ENCODE data around the gene EIF4G3.
A peak's percentile ranks its signal among the peaks of the same experiment; 100 is the strongest.

EIF4G3 gene

GRCh38 chr1:21022279-21023040, 154.2 kb downstream of the EIF4G3 start:
- peak; percentile 97 for ATAC-seq (replicated peaks; ENCODE audit: extremely low read depth, poor library complexity, severe bottlenecking)

DNA sequence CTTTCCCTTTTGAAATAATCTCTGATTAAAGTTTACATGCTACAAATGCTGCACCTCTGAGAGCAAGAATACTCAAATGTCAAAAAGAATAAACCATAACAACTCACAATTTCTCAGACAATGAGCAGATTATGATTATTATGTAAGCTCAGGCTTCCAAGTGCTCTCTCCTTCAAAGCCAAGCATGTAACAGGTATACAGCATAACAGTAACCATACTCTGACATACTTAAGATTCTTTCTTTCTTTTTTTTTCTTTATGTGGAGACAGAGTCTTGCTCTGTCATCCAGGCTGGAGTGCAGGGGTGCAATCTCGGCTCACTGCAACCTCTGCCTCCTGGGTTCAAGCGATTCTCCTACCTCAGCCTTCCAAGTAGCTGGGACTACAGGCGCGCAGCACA, 155.4 kb downstream of the EIF4G3 start:
- Mint-ChIP-seq H3K4me3 (no peak overlapping the region), H3K9me3 (no peaks in the 10 kb centered on the region), H3K27me3 (no peaks in the 10 kb centered on the region), H3K27ac (ENCODE audit: low read depth) (peak overlapping the region; percentile 90), H3K4me1 (peaks cover 22% of the 10 kb centered on the region), H3K36me3 (ENCODE audit: insufficient read depth) (peaks cover 3% of the 10 kb centered on the region)
- no peak for DNase-seq (ENCODE audit: low spot score in 2 of 2)
- ATAC-seq (replicated peaks; ENCODE audit: extremely low read depth, poor library complexity, severe bottlenecking), result no peak

More at GRCh38 chr1:21022279-21023040, 154.2 kb downstream of the EIF4G3 start:
- H3K9me3 Mint-ChIP-seq, result no peaks in the 10 kb centered on the region
- peaks cover 23% of the 10 kb centered on the region for H3K4me1 Mint-ChIP-seq
- H3K27me3 Mint-ChIP-seq, result no peaks in the 10 kb centered on the region
- peak overlapping the region; percentile 90 for H3K27ac Mint-ChIP-seq (ENCODE audit: low read depth)
- peak overlapping the region; percentile 54 for H3K4me3 Mint-ChIP-seq
- H3K36me3 Mint-ChIP-seq (ENCODE audit: insufficient read depth), result peaks cover 3% of the 10 kb centered on the region
- peak in 1 of 2 donors; percentile 30 for DNase-seq (ENCODE audit: low spot score in 2 of 2)

GRCh38 chr1:21020151-21020550, 156.5 kb downstream of the EIF4G3 start:
- H3K4me1 Mint-ChIP-seq, result peaks cover 18% of the 10 kb centered on the region
- peaks cover 3% of the 10 kb centered on the region for H3K36me3 Mint-ChIP-seq (ENCODE audit: insufficient read depth)
- H3K4me3 Mint-ChIP-seq, result no peak overlapping the region
- no peak for ATAC-seq (replicated peaks; ENCODE audit: extremely low read depth, poor library complexity, severe bottlenecking)
- no peak overlapping the region for H3K27ac Mint-ChIP-seq (ENCODE audit: low read depth)
- H3K9me3 Mint-ChIP-seq, result no peaks in the 10 kb centered on the region
- DNase-seq (ENCODE audit: low spot score in 2 of 2), result no peak
- H3K27me3 Mint-ChIP-seq, result no peaks in the 10 kb centered on the region

DNA sequence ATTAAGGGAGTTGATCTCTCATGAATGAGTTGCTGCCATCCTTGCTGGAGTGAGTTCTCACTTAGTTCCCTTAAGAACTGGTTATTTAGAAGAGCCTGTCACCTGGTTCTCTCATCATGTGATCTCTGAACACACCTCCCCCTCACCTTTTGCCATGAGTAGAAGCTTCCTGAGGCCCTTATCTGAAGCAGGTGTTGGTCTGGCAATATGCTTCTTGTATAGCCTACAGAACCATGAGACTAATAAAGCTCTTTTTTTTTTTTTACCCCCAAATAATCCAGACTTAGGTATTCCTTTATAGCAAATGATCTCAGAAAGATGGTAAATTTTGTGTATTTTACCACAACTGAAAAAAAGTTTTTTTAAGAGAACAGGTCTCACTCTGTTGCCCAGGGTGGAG, 158.0 kb downstream of the EIF4G3 start:
- H3K27me3 Mint-ChIP-seq, result no peaks in the 10 kb centered on the region

DNA sequence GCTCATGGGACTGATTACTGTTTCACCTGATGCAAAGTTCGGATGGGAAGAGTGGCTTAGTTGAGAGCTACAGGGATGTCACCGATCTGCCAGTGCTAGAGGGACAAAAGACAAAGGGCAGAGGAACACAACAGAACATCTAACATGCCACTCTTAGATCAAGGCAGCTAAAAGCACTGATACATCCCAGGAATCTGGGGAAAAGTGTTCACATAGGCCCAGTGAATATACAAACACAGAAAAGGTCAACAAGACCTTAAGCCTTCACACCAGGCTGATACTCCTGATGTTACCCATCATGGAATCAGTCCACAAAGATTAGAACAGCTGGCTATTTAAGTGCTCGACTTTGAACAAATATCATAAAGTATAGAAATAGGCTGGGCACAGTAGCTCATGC, 163.2 kb downstream of the EIF4G3 start:
- H3K9me3 Mint-ChIP-seq, result no peaks in the 10 kb centered on the region
- no peak overlapping the region for H3K27ac Mint-ChIP-seq (ENCODE audit: low read depth)
- ATAC-seq (replicated peaks; ENCODE audit: extremely low read depth, poor library complexity, severe bottlenecking) (no peak), DNase-seq (ENCODE audit: low spot score in 2 of 2) (no peak)
- no peak overlapping the region for H3K4me3 Mint-ChIP-seq
- H3K36me3 Mint-ChIP-seq (ENCODE audit: insufficient read depth), result peaks cover 4% of the 10 kb centered on the region
- no peaks in the 10 kb centered on the region for H3K27me3 Mint-ChIP-seq
- H3K4me1 Mint-ChIP-seq, result peaks cover 21% of the 10 kb centered on the region

More for the DNA sequence above, 158.0 kb downstream of the EIF4G3 start:
- Mint-ChIP-seq H3K4me1 (peaks cover 22% of the 10 kb centered on the region), H3K9me3 (no peaks in the 10 kb centered on the region), H3K4me3 (no peak overlapping the region), H3K27ac (ENCODE audit: low read depth) (no peak overlapping the region), H3K36me3 (ENCODE audit: insufficient read depth) (peaks cover 3% of the 10 kb centered on the region)
- DNase-seq (ENCODE audit: low spot score in 2 of 2) (no peak), ATAC-seq (replicated peaks; ENCODE audit: extremely low read depth, poor library complexity, severe bottlenecking) (no peak)

GRCh38 chr1:21012937-21013336, 163.8 kb downstream of the EIF4G3 start:
- Mint-ChIP-seq H3K4me1 (peaks cover 21% of the 10 kb centered on the region), H3K27ac (ENCODE audit: low read depth) (no peak overlapping the region), H3K9me3 (no peaks in the 10 kb centered on the region), H3K4me3 (no peak overlapping the region), H3K27me3 (no peaks in the 10 kb centered on the region), H3K36me3 (ENCODE audit: insufficient read depth) (peaks cover 4% of the 10 kb centered on the region)
- no peak for ATAC-seq (replicated peaks; ENCODE audit: extremely low read depth, poor library complexity, severe bottlenecking)
- DNase-seq (ENCODE audit: low spot score in 2 of 2), result no peak

DNA sequence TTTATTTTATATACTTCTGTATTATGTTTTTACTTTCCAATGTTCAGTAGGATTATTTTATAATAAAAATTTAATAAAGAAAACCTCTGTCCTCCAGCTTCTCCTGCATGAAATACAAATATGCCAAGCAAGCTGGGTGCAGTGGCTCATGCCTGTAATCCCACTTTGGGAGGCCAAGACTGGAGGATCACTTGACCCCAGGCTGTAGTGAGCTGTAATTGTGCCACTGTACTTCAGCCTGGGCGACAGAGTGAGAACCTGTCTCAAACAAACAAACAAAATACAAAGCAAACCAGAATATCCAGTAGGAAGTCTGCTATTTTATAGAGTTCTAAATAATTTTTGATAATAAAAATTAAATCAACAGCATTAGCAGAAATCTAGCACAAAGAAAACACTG, 168.8 kb downstream of the EIF4G3 start:
- DNase-seq (ENCODE audit: low spot score in 2 of 2) (no peak), ATAC-seq (replicated peaks; ENCODE audit: extremely low read depth, poor library complexity, severe bottlenecking) (no peak)
- H3K27me3 Mint-ChIP-seq, result no peaks in the 10 kb centered on the region
- H3K4me3 Mint-ChIP-seq, result no peak overlapping the region
- H3K36me3 Mint-ChIP-seq (ENCODE audit: insufficient read depth), result peaks cover 4% of the 10 kb centered on the region
- no peak overlapping the region for H3K27ac Mint-ChIP-seq (ENCODE audit: low read depth)
- H3K4me1 Mint-ChIP-seq, result peaks cover 7% of the 10 kb centered on the region
- H3K9me3 Mint-ChIP-seq, result no peaks in the 10 kb centered on the region

DNA sequence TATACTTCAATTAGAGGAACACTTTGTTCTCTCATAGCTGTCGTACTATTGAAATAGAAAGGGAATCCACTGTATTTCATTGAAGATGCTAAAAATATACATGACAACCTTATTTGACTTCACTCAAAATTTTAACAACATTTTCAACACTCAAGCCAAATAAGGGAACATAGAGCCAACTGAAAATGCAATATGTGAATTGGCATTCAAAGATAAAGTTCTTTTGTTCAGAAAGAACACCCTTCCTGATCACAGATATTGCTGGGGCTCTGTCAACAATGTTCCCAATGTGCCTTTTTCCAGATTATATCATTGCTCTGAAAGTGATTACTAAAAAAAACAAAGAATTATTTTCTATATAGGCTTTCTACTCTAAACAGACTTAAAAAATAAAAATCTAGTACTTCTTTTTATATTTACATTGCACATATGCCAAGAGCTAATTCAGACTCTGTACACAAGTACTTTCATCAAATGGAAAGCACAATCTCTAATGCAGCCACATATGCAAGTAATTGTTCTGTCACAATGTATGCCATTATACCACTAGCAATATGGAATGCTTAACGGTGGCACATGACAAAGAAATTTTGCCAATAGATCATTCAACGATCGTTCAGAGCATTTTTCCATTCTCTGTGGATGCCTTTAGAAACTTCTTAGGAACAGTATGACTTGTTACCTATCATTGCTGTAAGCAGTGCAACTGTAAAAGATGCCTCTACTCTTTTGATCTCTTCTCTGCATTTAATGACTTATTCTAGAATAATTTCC, 171.0 kb downstream of the EIF4G3 start:
- Mint-ChIP-seq H3K9me3 (no peaks in the 10 kb centered on the region), H3K4me3 (no peak overlapping the region), H3K36me3 (ENCODE audit: insufficient read depth) (peaks cover 2% of the 10 kb centered on the region), H3K4me1 (no peaks in the 10 kb centered on the region), H3K27me3 (no peaks in the 10 kb centered on the region), H3K27ac (ENCODE audit: low read depth) (no peak overlapping the region)
- DNase-seq (ENCODE audit: low spot score in 2 of 2) (no peak), ATAC-seq (replicated peaks; ENCODE audit: extremely low read depth, poor library complexity, severe bottlenecking) (no peak)

- peaks cover 2% of the 10 kb centered on the region for H3K36me3 Mint-ChIP-seq (ENCODE audit: insufficient read depth)
- no peaks in the 10 kb centered on the region for H3K9me3 Mint-ChIP-seq
- H3K4me1 Mint-ChIP-seq, result no peaks in the 10 kb centered on the region
- no peak overlapping the region for H3K27ac Mint-ChIP-seq (ENCODE audit: low read depth)
- no peaks in the 10 kb centered on the region for H3K27me3 Mint-ChIP-seq
- H3K4me3 Mint-ChIP-seq, result no peak overlapping the region
- no peak for ATAC-seq (replicated peaks; ENCODE audit: extremely low read depth, poor library complexity, severe bottlenecking)
- DNase-seq (ENCODE audit: low spot score in 2 of 2), result no peak
Measured at GRCh38 chr1:21003281-21004045, 173.2 kb downstream of the EIF4G3 start.

- ATAC-seq (replicated peaks; ENCODE audit: extremely low read depth, poor library complexity, severe bottlenecking), result no peak
- Mint-ChIP-seq H3K4me1 (peaks cover 7% of the 10 kb centered on the region), H3K4me3 (no peak overlapping the region), H3K27ac (ENCODE audit: low read depth) (no peak overlapping the region), H3K36me3 (ENCODE audit: insufficient read depth) (no peaks in the 10 kb centered on the region), H3K27me3 (no peaks in the 10 kb centered on the region), H3K9me3 (no peaks in the 10 kb centered on the region)
- no peak for DNase-seq (ENCODE audit: low spot score in 2 of 2)
Measured at GRCh38 chr1:21001042-21001441, 175.7 kb downstream of the EIF4G3 start.

DNA sequence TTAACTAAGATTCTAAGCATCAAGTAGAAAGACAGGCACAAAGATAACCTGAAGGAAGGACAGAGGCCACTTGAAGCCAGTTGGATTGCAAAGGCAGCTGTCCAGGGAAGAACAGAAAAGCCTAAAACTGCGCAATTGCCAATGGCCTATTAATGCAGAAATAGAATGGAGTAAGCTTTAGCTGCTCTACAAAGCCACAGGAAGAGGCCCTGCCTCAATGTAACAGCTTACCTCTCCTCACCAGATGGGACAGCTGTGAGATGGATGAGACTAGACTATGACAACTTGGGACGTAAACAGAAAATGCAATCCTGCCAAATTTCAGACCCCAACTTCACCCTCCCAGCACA, 176.5 kb downstream of the EIF4G3 start:
- no peak for DNase-seq (ENCODE audit: low spot score in 2 of 2)
- no peaks in the 10 kb centered on the region for H3K9me3 Mint-ChIP-seq
- no peak for ATAC-seq (replicated peaks; ENCODE audit: extremely low read depth, poor library complexity, severe bottlenecking)
- H3K27ac Mint-ChIP-seq (ENCODE audit: low read depth), result no peak overlapping the region
- no peak overlapping the region for H3K4me3 Mint-ChIP-seq
- no peaks in the 10 kb centered on the region for H3K27me3 Mint-ChIP-seq
- H3K4me1 Mint-ChIP-seq, result peaks cover 7% of the 10 kb centered on the region
- no peaks in the 10 kb centered on the region for H3K36me3 Mint-ChIP-seq (ENCODE audit: insufficient read depth)

DNA sequence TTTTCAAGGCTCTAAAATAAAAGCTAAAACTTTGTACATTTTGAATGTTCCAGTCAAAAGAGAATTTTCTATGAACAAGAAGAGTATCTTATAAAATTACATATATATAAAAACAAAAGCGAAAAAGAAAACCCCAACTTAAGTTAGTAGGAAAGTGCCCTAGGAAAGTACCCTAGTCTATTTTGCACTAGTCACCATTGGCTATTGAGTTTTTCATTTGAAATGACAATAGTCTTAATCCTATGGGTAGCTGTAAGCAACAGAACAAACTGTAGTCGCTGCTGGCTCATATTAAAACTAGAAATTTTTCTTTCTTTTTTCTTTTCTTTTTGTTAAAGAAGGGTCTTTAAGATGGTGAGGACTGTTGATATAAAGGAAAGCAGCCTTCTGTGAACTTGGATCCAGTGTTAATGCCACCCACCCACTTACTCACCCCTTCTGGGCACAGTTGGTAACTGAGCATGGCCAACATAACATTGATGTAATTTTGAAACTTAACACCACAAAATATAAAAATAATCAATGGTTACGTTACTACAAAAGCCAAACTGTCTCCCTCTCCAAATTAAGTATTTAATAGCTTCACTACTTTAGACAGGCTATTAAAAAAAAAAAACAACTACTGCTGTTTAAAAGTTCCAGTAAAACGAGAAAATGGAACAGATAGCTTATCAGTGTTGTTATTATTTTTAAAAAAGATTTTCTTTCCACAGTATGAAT, 177.0 kb downstream of the EIF4G3 start:
- Mint-ChIP-seq H3K36me3 (ENCODE audit: insufficient read depth) (no peaks in the 10 kb centered on the region), H3K4me3 (no peak overlapping the region), H3K4me1 (peaks cover 7% of the 10 kb centered on the region), H3K9me3 (no peaks in the 10 kb centered on the region), H3K27me3 (no peaks in the 10 kb centered on the region), H3K27ac (ENCODE audit: low read depth) (no peak overlapping the region)
- ATAC-seq (replicated peaks; ENCODE audit: extremely low read depth, poor library complexity, severe bottlenecking) (no peak), DNase-seq (ENCODE audit: low spot score in 2 of 2) (no peak)
